ENCODE results near the gene THBS1. TPM values are rescaled to one million over a fixed set of nuclear protein-coding genes. Genes with fewer than 3 reads are reported as not detected.
A peak's percentile ranks its signal among the peaks of the same experiment; 100 is the strongest.

The THBS1 gene
- total and polyA plus RNA-seq, 2 experiments from 2014 or later = 82.9 to 220 TPM

DNA sequence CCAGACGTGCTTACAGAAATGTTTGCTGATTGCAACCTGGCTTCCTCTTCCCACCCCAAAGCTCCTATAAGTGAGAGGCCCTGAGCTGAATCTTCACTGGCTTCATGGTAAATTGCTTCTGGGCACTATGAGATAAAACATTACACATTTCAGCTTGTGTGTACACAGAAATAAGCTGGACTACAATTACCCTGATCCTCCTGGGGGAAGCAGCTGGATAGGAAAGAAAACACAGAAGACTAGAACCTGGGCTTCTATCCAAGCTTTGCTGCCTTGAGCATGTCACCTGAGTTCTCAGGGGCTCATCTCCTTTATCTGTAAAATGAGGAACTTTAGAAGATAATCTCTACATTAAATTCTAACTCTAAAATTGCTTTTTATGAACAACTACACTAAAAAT is 40.3 kb downstream of the THBS1 start:
- H3K4me2 ChIP-seq = no peak overlapping the region
- H3K4me3 ChIP-seq = no peak overlapping the region
- no peak for DNase-seq (ENCODE audit: low spot score)
- WGBS (ENCODE audit: low lambda C conversion rate, missing lambda C conversion rate) = 68% methylated on average over 1 of the region's 1 CpG
- no peak overlapping the region for H2AFZ ChIP-seq
- peaks cover 8% of the 10 kb centered on the region for H3K4me1 ChIP-seq (ENCODE audit: insufficient read depth)
- H3K27me3 ChIP-seq = no peaks in the 10 kb centered on the region
- no peaks in the 10 kb centered on the region for H4K20me1 ChIP-seq (ENCODE audit: insufficient read depth, poor library complexity, severe bottlenecking)
- H3K27ac ChIP-seq = no peak overlapping the region
- no peaks in the 10 kb centered on the region for H3K79me2 ChIP-seq
- TF ChIP-seq, protein P1, sequence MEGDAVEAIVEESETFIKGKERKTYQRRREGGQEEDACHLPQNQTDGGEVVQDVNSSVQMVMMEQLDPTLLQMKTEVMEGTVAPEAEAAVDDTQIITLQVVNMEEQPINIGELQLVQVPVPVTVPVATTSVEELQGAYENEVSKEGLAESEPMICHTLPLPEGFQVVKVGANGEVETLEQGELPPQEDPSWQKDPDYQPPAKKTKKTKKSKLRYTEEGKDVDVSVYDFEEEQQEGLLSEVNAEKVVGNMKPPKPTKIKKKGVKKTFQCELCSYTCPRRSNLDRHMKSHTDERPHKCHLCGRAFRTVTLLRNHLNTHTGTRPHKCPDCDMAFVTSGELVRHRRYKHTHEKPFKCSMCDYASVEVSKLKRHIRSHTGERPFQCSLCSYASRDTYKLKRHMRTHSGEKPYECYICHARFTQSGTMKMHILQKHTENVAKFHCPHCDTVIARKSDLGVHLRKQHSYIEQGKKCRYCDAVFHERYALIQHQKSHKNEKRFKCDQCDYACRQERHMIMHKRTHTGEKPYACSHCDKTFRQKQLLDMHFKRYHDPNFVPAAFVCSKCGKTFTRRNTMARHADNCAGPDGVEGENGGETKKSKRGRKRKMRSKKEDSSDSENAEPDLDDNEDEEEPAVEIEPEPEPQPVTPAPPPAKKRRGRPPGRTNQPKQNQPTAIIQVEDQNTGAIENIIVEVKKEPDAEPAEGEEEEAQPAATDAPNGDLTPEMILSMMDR (IDR thresholded peaks at IDR 0.05; ENCODE audit: poor library complexity) = no peak
- no peak for TF ChIP-seq EZH2phosphoT487 (IDR thresholded peaks at IDR 0.05; ENCODE audit: low read depth, severe bottlenecking, unreplicated experiment)
- TF ChIP-seq EZH2 (IDR thresholded peaks at IDR 0.05; ENCODE audit: borderline replicate concordance) = no peak
- H3K9me3 ChIP-seq (ENCODE audit: low read depth) = no peaks in the 10 kb centered on the region
- H3K9me2 ChIP-seq (replicated peaks; ENCODE audit: insufficient read depth) = no peaks in the 10 kb centered on the region
- no peaks in the 10 kb centered on the region for H3K36me3 ChIP-seq (replicated peaks; ENCODE audit: insufficient read depth, low read depth)

DNA sequence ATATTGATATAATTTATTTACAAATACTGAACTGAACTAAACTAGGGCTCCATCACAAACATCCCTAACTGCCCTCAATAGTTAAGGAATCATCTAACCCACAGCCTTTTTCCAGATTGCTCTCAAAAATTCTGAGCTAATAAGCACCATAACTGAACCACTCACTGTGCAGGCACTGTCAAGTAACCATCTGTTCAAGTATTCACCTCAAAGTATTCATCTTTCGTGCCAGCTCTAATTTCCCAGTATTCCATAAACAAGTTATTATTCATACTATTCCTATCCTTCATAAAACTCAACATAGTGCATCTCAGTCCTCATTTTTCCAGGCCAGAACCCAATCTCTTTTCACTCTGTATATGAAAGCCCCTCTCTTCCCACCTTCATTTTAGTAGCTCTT is 41.1 kb downstream of the THBS1 start:
- no peak overlapping the region for H2AFZ ChIP-seq
- TF ChIP-seq EZH2 (IDR thresholded peaks at IDR 0.05; ENCODE audit: borderline replicate concordance) = no peak
- TF ChIP-seq, protein P1 (IDR thresholded peaks at IDR 0.05; ENCODE audit: poor library complexity) = no peak
- TF ChIP-seq EZH2phosphoT487 (IDR thresholded peaks at IDR 0.05; ENCODE audit: low read depth, severe bottlenecking, unreplicated experiment) = no peak
- H3K27me3 ChIP-seq = no peaks in the 10 kb centered on the region
- no peaks in the 10 kb centered on the region for H3K9me3 ChIP-seq (ENCODE audit: low read depth)
- WGBS (ENCODE audit: low lambda C conversion rate, missing lambda C conversion rate) = 96% methylated on average over 1 of the region's 1 CpG
- peaks cover 8% of the 10 kb centered on the region for H3K4me1 ChIP-seq (ENCODE audit: insufficient read depth)
- no peak for DNase-seq (ENCODE audit: low spot score)
- H3K9me2 ChIP-seq (replicated peaks; ENCODE audit: insufficient read depth) = no peaks in the 10 kb centered on the region
- H3K27ac ChIP-seq = peak overlapping the region; percentile 10
- no peaks in the 10 kb centered on the region for H3K79me2 ChIP-seq
- no peaks in the 10 kb centered on the region for H3K36me3 ChIP-seq (replicated peaks; ENCODE audit: insufficient read depth, low read depth)
- no peak overlapping the region for H3K4me3 ChIP-seq
- no peak overlapping the region for H3K4me2 ChIP-seq
- H4K20me1 ChIP-seq (ENCODE audit: insufficient read depth, poor library complexity, severe bottlenecking) = no peaks in the 10 kb centered on the region

DNA sequence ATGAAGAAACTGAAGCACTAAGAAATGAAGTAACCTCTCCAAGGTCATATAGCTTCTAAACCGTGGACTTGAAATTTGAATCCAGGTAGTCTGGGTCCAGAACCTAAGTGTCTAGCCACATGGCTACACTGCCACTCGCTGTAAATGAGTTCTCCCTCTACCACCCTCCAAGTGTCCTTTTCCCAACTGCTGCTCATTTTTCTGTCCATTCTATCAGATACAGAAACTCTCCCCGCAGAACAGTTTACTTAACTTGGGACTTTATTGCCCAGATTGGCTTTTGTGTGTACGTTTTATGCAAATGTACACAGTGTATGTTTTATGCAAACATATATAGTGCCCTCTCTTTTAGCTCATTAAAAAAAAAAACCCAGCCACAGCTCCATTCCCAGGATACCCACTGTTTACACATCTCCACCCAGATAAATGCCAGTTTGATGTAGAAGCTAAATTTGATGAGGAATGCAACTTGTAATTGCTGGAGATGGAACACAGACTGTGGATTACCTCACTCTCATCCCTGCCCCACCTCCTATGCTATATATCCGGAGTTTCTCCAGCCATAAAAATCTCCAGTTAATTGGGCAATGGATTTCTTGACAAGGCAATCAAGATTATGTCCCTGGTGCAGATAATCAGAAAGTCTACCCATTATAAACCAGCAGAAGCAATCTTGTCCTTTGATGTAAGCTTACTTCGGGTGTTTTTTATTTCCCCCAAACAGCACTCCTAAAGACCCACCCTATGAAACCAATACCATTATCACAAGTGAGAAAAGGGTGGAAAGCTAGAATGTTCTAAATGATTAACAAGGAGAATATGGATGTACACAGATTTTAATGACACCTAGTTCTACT is 42.0 kb downstream of the THBS1 start:
- no peaks in the 10 kb centered on the region for H4K20me1 ChIP-seq (ENCODE audit: insufficient read depth, poor library complexity, severe bottlenecking)
- WGBS (ENCODE audit: low lambda C conversion rate, missing lambda C conversion rate) = 48% methylated on average over 6 of the region's 6 CpGs
- peak; percentile 40 for DNase-seq (ENCODE audit: low spot score)
- H2AFZ ChIP-seq = no peak overlapping the region
- H3K79me2 ChIP-seq = no peaks in the 10 kb centered on the region
- H3K36me3 ChIP-seq (replicated peaks; ENCODE audit: insufficient read depth, low read depth) = no peaks in the 10 kb centered on the region
- TF ChIP-seq EZH2phosphoT487 (IDR thresholded peaks at IDR 0.05; ENCODE audit: low read depth, severe bottlenecking, unreplicated experiment) = no peak
- TF ChIP-seq, protein P1 (IDR thresholded peaks at IDR 0.05; ENCODE audit: poor library complexity) = no peak
- TF ChIP-seq EZH2 (IDR thresholded peaks at IDR 0.05; ENCODE audit: borderline replicate concordance) = no peak
- peak overlapping the region; percentile 11 for H3K4me2 ChIP-seq
- H3K27ac ChIP-seq = peak overlapping the region; percentile 24
- H3K9me2 ChIP-seq (replicated peaks; ENCODE audit: insufficient read depth) = no peaks in the 10 kb centered on the region
- H3K9me3 ChIP-seq (ENCODE audit: low read depth) = no peaks in the 10 kb centered on the region
- no peaks in the 10 kb centered on the region for H3K27me3 ChIP-seq
- H3K4me1 ChIP-seq (ENCODE audit: insufficient read depth) = peaks cover 8% of the 10 kb centered on the region
- no peak overlapping the region for H3K4me3 ChIP-seq
